Sigmoid colon (tissue), 7 donors: ENCODE measurements around the gene SNAP29. TPM values are rescaled to one million over a fixed set of nuclear protein-coding genes. Genes with fewer than 3 reads are reported as not detected.
"Not testable (repeated sequence)": the region's sequence is repeated elsewhere in the genome, so short reads cannot be mapped to it uniquely, and the experiment has no call there.

Experiments used
- DNase-seq: peaks from one replicate; pipeline ENCODE4 v3.0.0-alpha.2; 2019
- H3K27ac ChIP-seq, 4 donors: fragments of 200-600 bp; sonication (generic); one replicate each; pipeline ENCODE4 v1.5.1; 2016 to 2019; ENCODE audit warnings: mild to moderate bottlenecking in 1 of 4
- H3K27me3 ChIP-seq, 3 donors: fragments of 200-600 bp; sonication (generic); one replicate each; pipeline ENCODE4 v1.5.1; 2019; ENCODE audit warnings: mild to moderate bottlenecking in 1 of 3
- H3K36me3 ChIP-seq, 4 donors: fragments of 200-600 bp; sonication (generic); one replicate each; pipeline ENCODE4 v1.5.1; 2016 to 2019
- H3K4me1 ChIP-seq, 4 donors: fragments of 200-600 bp; sonication (generic); one replicate each; pipeline ENCODE4 v1.5.1; 2017 to 2019
- H3K4me3 ChIP-seq, 4 donors: fragments of 200-600 bp; sonication (generic); one replicate each; pipeline ENCODE4 v1.5.1; 2017 to 2019; ENCODE audit warnings: mild to moderate bottlenecking in 2 of 4, moderate library complexity in 1 of 4
- H3K9me3 ChIP-seq, 4 donors: fragments of 200-600 bp in 3 of 4; sonication (generic) in 3 of 4; one replicate each; pipeline versions ENCODE4 v1.5.1 to v1.6.1; 2013 to 2019
- CTCF ChIP-seq, 4 experiments: fragments of 450-650 bp in 3 of 4; fragments of 200-600 bp in 1 of 4; IDR thresholded peaks; one replicate each; pipeline ENCODE4 v1.5.1; 2016 to 2019; ENCODE audit warnings: antibody characterized with exemption in 4 of 4, mild to moderate bottlenecking in 3 of 4, moderate library complexity in 2 of 4
- EP300 ChIP-seq, 4 donors: sonication (generic); formaldehyde crosslinking; IDR thresholded peaks; one replicate each; pipeline ENCODE4 v1.6.1; 2017; ENCODE audit warnings: antibody characterized with exemption in 4 of 4
- POLR2A ChIP-seq, 2 donors: fragments of 450-650 bp; IDR thresholded peaks; one replicate each; pipeline ENCODE4 v1.6.1; 2016; ENCODE audit warnings: antibody characterized with exemption in 2 of 2, mild to moderate bottlenecking in 2 of 2, moderate library complexity in 2 of 2
- POLR2AphosphoS5 ChIP-seq, 4 donors: sonication (generic); formaldehyde crosslinking; IDR thresholded peaks; one replicate each; pipeline ENCODE4 v1.6.1; 2017; ENCODE audit warnings: antibody characterized with exemption in 4 of 4
- WGBS, 2 donors: extraction: QIAGEN DNeasy Blood & Tissue Kit; methylation state at CpG; one replicate each; pipeline ENCODE4 v1.1.7; 2013; 5-methylcytosine and 5-hydroxymethylcytosine counted together
- intact Hi-C: fragments of 100-400 bp; cut with DNase I; formaldehyde crosslinking; loops from one replicate; pipeline ENCODE4 v1.15.1; 2023
- polyA plus RNA-seq, 3 donors: library from polyadenylated mRNA; stranded (reverse); fragments of 200-250 nt; gene quantifications; one replicate each; pipeline ENCODE4 v1.2.3, GENCODE V29; 2013
- total RNA-seq, 4 donors: library from RNA; depleted of rRNA; stranded (reverse); fragments of >200 nt; gene quantifications; one replicate each; pipeline ENCODE4 v1.1.0, GENCODE V29; 2016
- donor health status: healthy with polysubstance abuse.
- donor health status: Bipolar disorder and iron deficiency.
- donor health status: healthy.

SNAP29 gene
- total and polyA plus RNA-seq, 7 donors: 16.2 to 25.5 (median 20.6) TPM

DNA sequence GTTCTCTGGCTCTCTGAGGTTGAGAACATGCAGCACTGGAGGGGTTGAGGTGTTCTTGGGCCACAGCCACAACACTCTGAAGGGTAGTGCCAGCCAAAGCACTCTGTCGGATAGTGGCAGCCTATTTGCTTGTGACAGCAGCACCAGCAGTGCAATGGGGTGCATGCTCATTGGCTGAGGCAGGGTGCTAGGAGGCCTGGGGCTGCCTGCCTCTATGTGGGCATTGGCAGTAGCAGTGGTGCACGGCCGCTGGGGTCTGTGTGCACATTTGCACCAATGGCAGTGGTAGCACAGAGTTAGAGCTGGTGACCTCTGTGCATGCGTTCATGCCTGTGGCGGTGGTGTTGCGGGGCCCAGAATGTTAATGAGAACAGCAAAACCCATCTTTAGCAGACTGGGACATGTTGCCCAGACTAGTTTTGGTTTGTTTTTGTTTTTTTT lies 25.6 kb upstream of the SNAP29 start:
- intact Hi-C loops: no loop called here
- WGBS, 2 donors: 97 to 98% methylated on average over 6 of the region's 6 CpGs

GRCh38 chr22:20834206-20834605 lies 24.6 kb upstream of the SNAP29 start:
- DNase-seq: no peak
- H3K4me1 ChIP-seq: peaks cover 0 to 3% (median 1%) of the 10 kb centered on the region in 4 donors
- peaks cover 14 to 49% (median 25%) of the 10 kb centered on the region in 4 donors for H3K36me3 ChIP-seq
- 84 to 91% methylated on average over 3 of the region's 3 CpGs for WGBS, 2 donors
- no peaks in the 10 kb centered on the region for H3K9me3 ChIP-seq
- no peak overlapping the region for H3K27ac ChIP-seq
- intact Hi-C loops: no loop called here
- no peak overlapping the region for H3K4me3 ChIP-seq
- no peaks in the 10 kb centered on the region for H3K27me3 ChIP-seq
- TF ChIP-seq POLR2A (IDR thresholded peaks at IDR 0.05) (no peak), CTCF (IDR thresholded peaks at IDR 0.05) (no peak), EP300 (IDR thresholded peaks at IDR 0.05) (no peak), POLR2AphosphoS5 (IDR thresholded peaks at IDR 0.05) (no peak)

More for the DNA sequence above, 25.6 kb upstream of the SNAP29 start:
- Histone ChIP-seq H3K36me3 (peaks cover 14 to 59% (median 25%) of the 10 kb centered on the region in 4 donors), H3K27ac (no peak overlapping the region), H3K4me1 (peaks cover 0 to 3% (median 1%) of the 10 kb centered on the region in 4 donors), H3K27me3 (no peaks in the 10 kb centered on the region), H3K4me3 (no peak overlapping the region), H3K9me3 (no peaks in the 10 kb centered on the region)
- TF ChIP-seq POLR2AphosphoS5 (IDR thresholded peaks at IDR 0.05) (no peak), CTCF (IDR thresholded peaks at IDR 0.05) (no peak), EP300 (IDR thresholded peaks at IDR 0.05) (no peak), POLR2A (IDR thresholded peaks at IDR 0.05) (no peak)
- DNase-seq: no peak

GRCh38 chr22:20834725-20835124 lies 24.1 kb upstream of the SNAP29 start:
- no peaks in the 10 kb centered on the region for H3K27me3 ChIP-seq
- no peak overlapping the region for H3K27ac ChIP-seq
- intact Hi-C loops: no loop called here
- peaks cover 0 to 3% (median 1%) of the 10 kb centered on the region in 4 donors for H3K4me1 ChIP-seq
- no peak for DNase-seq
- H3K4me3 ChIP-seq: no peak overlapping the region
- H3K9me3 ChIP-seq: no peaks in the 10 kb centered on the region
- TF ChIP-seq CTCF (IDR thresholded peaks at IDR 0.05): no peak
- no peak for TF ChIP-seq EP300 (IDR thresholded peaks at IDR 0.05)
- no peak for TF ChIP-seq POLR2AphosphoS5 (IDR thresholded peaks at IDR 0.05)
- no peak for TF ChIP-seq POLR2A (IDR thresholded peaks at IDR 0.05)
- peaks cover 14 to 46% (median 25%) of the 10 kb centered on the region in 4 donors for H3K36me3 ChIP-seq
- WGBS, 2 donors: 94 to 97% methylated on average over 3 of the region's 3 CpGs

DNA sequence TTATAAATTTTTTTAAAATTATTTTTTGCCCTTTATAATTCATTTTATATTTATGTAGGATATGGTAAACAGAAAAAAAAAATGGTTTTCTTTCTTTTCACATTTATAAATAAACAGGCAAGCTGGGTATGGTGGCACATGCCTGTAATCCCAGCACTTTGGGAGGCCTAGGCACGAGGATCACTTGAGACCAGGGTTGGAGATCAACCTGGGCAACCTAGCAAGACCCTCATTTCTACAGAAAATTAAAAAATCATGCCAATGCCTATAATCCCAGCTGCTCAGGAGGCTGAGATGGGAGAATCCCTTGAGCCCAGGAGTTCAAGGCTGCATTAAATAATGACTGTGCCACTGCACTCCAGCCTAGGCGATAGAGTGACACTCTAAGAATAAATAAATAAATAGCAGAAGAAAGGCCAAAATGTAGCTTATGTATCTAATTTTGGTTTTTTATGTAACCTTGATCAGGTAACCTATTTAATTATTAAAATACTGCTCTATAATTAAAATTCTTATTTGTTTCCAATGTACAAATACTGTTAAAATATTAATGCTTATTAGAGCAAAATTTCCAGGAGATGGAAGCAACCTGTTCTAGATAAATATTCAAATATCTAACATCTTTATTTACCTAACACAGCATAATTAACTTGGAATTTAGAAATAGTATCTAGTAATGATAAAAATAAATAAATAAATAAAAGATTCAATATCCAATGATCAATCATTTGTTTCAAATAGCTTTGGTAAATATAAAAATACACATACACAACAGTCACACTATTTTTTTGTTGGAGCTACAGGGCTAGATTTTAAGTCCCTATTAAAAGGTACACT lies 21.6 kb upstream of the SNAP29 start:
- H3K36me3 ChIP-seq: peaks cover 12 to 23% (median 15%) of the 10 kb centered on the region in 4 donors
- no peak overlapping the region for H3K4me3 ChIP-seq
- intact Hi-C loops: no loop called here
- no peaks in the 10 kb centered on the region for H3K9me3 ChIP-seq
- DNase-seq: no peak
- no peaks in the 10 kb centered on the region for H3K27me3 ChIP-seq
- no peak overlapping the region for H3K27ac ChIP-seq
- H3K4me1 ChIP-seq: peaks cover 0 to 8% (median 1%) of the 10 kb centered on the region in 4 donors
- 96 to 97% methylated on average over 2 of the region's 2 CpGs for WGBS, 2 donors
- TF ChIP-seq EP300 (IDR thresholded peaks at IDR 0.05): no peak
- TF ChIP-seq POLR2AphosphoS5 (IDR thresholded peaks at IDR 0.05): no peak
- TF ChIP-seq CTCF (IDR thresholded peaks at IDR 0.05): no peak
- TF ChIP-seq POLR2A (IDR thresholded peaks at IDR 0.05): no peak

DNA sequence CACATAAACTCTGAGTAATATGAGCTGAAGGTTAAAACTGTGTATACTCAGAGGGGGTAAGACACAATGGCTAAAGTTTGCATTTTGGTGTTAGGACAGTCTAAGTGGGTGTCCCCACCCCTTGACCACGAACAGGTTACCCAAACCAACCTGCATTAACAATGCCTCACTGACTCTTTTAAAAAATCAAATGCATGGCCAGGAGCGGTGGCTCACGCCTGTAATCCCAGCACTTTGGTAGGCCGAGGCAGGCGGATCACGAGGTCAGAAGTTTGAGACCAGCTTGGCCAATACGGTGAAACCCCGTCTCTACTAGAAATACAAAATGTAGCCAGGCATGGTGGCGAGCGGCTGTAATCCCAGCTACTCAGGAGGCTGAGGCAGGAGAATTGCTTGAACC lies 19.5 kb upstream of the SNAP29 start:
- H3K4me3 ChIP-seq, H3K9me3 ChIP-seq, H3K27me3 ChIP-seq, intact Hi-C loops, H3K4me1 ChIP-seq, H3K36me3 ChIP-seq, DNase-seq, H3K27ac ChIP-seq: not testable (repeated sequence)
- WGBS, 2 donors: 98 to 99% methylated on average over 10 of the region's 10 CpGs
